HL-60 (cell line): ENCODE results near the gene OR6S1.

ENCODE experiments used
- GABPA ChIP-seq: IDR thresholded peaks from 2 replicates; pipeline ENCODE4 v1.6.1; 2012; ENCODE audit warnings: low read depth
- TF ChIP-seq, protein P1 (sequence below): IDR thresholded peaks from one replicate; pipeline ENCODE4 v1.5.1; 2011; ENCODE audit warnings: low read length, control low read depth, inconsistent platforms; ENCODE audit not compliant: insufficient read depth

DNA sequence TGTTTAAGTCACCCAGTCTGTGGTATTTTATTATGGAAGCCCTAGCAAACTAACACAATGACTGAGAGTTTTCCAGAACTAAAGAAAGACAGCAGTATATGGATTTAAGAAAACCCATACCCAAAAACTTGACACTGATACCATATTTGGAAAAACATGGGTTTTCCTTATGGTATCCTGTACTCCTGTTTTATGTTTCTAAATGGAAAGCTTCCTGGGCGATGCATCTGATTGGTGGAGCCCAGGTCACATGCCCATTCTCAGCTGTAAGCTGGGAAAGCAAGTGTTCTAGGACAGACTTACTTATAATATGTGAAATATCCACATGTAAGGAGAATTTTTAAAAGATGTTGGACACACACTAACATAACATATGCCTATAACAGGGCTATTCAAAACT lies 38.4 kb upstream of the OR6S1 start:
- TF ChIP-seq, protein P1, sequence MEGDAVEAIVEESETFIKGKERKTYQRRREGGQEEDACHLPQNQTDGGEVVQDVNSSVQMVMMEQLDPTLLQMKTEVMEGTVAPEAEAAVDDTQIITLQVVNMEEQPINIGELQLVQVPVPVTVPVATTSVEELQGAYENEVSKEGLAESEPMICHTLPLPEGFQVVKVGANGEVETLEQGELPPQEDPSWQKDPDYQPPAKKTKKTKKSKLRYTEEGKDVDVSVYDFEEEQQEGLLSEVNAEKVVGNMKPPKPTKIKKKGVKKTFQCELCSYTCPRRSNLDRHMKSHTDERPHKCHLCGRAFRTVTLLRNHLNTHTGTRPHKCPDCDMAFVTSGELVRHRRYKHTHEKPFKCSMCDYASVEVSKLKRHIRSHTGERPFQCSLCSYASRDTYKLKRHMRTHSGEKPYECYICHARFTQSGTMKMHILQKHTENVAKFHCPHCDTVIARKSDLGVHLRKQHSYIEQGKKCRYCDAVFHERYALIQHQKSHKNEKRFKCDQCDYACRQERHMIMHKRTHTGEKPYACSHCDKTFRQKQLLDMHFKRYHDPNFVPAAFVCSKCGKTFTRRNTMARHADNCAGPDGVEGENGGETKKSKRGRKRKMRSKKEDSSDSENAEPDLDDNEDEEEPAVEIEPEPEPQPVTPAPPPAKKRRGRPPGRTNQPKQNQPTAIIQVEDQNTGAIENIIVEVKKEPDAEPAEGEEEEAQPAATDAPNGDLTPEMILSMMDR, result no peak
- no peak for TF ChIP-seq GABPA
